Activated CD8-positive, alpha-beta memory T cell treated with anti-CD3 and anti-CD28 coated beads, Interleukin-2, amount 10 ng/mL, durations not matched to agents 7 days and 5 days (primary cell): ENCODE results near the gene RPS19. TPM values are rescaled to one million over a fixed set of nuclear protein-coding genes. Genes with fewer than 3 reads are reported as not detected.
"Not testable (repeated sequence)": the region's sequence is repeated elsewhere in the genome, so short reads cannot be mapped to it uniquely, and the experiment has no call there.

ENCODE experiments used
- ATAC-seq: fragments of 150-1000 bp; cut with Tn5 transposase; one replicate; pipeline ENCODE4 v1.10.0; 2021; ENCODE audit warnings: moderate library complexity
- CTCF ChIA-PET: fragments of 350-600 bp; sonication (Branson Sonifier 250); formaldehyde crosslinking; loops from one replicate; lab custom pipeline; 2021; ENCODE audit warnings: antibody characterized with exemption; lab: Charles Lee
- DNase-seq: peaks from one replicate; pipeline ENCODE4 v3.0.0-alpha.2; 2020
- H3K27ac Mint-ChIP-seq: one replicate; pipeline ENCODE4 v1.8.0; 2021; ENCODE audit warnings: mild to moderate bottlenecking, mixed read lengths
- H3K27me3 Mint-ChIP-seq: one replicate; pipeline ENCODE4 v1.8.0; 2021; ENCODE audit warnings: mixed read lengths
- H3K36me3 Mint-ChIP-seq: one replicate; pipeline ENCODE4 v1.8.0; 2021; ENCODE audit warnings: mild to moderate bottlenecking, mixed read lengths
- H3K4me1 Mint-ChIP-seq: one replicate; pipeline ENCODE4 v1.8.0; 2021; ENCODE audit warnings: mixed read lengths
- H3K4me3 Mint-ChIP-seq: one replicate; pipeline ENCODE4 v1.8.0; 2021; ENCODE audit warnings: mild to moderate bottlenecking, moderate library complexity, mixed read lengths
- H3K9me3 Mint-ChIP-seq: one replicate; pipeline ENCODE4 v1.8.0; 2022; ENCODE audit warnings: low read depth, mixed read lengths
- total RNA-seq, 2 experiments: library from RNA; stranded (reverse); gene quantifications; one replicate each; pipeline ENCODE4 v1.2.3, GENCODE V29; 2021

RPS19 gene
- total RNA-seq, 2 experiments from 2014 or later, result 3,135 to 3,310 TPM

GRCh38 chr19:41910240-41910991 is 50.4 kb downstream of the RPS19 start:
- no peak overlapping the region for H3K4me3 Mint-ChIP-seq
- H3K27me3 Mint-ChIP-seq, result peaks cover 27% of the 10 kb centered on the region
- DNase-seq (no peak), ATAC-seq (no peak)
- H3K9me3 Mint-ChIP-seq, result no peaks in the 10 kb centered on the region
- peaks cover 11% of the 10 kb centered on the region for H3K4me1 Mint-ChIP-seq
- CTCF ChIA-PET, result interaction anchor here (1.3 to 2.3 kb wide), 3 partner anchors 8 to 38 kb away, joined by 3 to 5 read pairs (median 4); no protein-coding TSS in a partner anchor
- peak overlapping the region; percentile 0 for H3K27ac Mint-ChIP-seq
- H3K36me3 Mint-ChIP-seq, result peaks cover 12% of the 10 kb centered on the region

DNA sequence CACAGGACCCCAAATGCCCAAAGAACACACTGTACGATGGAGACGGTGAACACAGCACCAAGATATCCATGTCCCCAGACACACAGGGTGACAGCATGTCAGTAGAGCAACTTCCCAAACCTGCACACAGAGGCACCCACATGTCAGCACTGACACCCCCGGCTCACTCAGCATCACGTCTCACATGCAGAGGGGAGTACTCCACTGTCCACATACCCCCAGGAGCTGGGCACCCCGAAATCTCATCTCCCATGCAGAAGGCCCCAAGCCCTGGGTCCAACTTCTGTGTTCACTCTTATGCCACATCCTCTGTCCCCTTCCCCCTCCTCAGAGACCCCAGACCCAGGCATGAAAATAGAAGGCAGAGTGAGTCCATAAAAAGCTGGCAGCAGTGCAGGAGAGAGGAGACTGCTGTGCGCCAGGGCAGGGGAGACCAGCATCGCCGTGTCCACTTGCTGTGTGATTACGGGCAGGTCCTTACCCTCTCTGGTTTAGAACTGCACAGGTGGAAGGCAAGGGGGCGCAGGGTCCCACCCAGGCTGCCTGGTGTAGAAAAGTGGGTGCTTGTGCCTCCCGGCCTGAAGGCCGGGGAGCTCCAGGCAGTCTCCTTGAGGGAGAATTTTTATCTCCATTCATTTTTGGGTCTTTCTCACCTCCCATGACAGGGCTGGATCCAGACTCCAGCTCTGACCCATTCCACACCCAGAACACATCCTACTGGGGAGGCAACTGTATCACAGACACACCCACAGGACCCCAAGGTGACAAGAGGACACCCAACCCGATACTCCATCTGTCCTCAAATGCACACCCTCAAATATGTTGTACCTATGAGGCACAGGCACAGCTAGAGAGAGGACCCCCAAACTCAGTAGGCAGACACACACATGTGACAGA is 51.2 kb downstream of the RPS19 start:
- no peak for DNase-seq
- Mint-ChIP-seq H3K4me1 (peaks cover 7% of the 10 kb centered on the region), H3K27ac (peak overlapping the region; percentile 39)

GRCh38 chr19:41911889-41912731 is 52.1 kb downstream of the RPS19 start:
- CTCF ChIA-PET, result interaction anchor here (1.0 to 2.3 kb wide), 4 partner anchors 10 to 22 kb away, joined by 3 to 5 read pairs (median 4); no protein-coding TSS in a partner anchor
- no peak overlapping the region for H3K4me3 Mint-ChIP-seq
- no peaks in the 10 kb centered on the region for H3K9me3 Mint-ChIP-seq
- H3K27ac Mint-ChIP-seq, result peak overlapping the region; percentile 39
- DNase-seq (peak; percentile 47), ATAC-seq (no peak)
- H3K27me3 Mint-ChIP-seq, result peaks cover 27% of the 10 kb centered on the region
- peaks cover 3% of the 10 kb centered on the region for H3K36me3 Mint-ChIP-seq
- peaks cover 4% of the 10 kb centered on the region for H3K4me1 Mint-ChIP-seq

More for the DNA sequence above, 51.2 kb downstream of the RPS19 start:
- peak; percentile 10 for ATAC-seq
- Mint-ChIP-seq H3K36me3 (peaks cover 6% of the 10 kb centered on the region), H3K27me3 (peaks cover 27% of the 10 kb centered on the region), H3K4me3 (no peak overlapping the region), H3K9me3 (no peaks in the 10 kb centered on the region)
- CTCF ChIA-PET, result interaction anchor here (1.0 to 2.3 kb wide), 5 partner anchors 9 to 39 kb away, joined by 3 to 5 read pairs (median 3); no protein-coding TSS in a partner anchor

GRCh38 chr19:41912899-41913537 is 53.0 kb downstream of the RPS19 start:
- ATAC-seq (peak; percentile 24), DNase-seq (no peak)
- Mint-ChIP-seq H3K27me3 (peaks cover 27% of the 10 kb centered on the region), H3K4me3 (no peak overlapping the region), H3K4me1 (peaks cover 4% of the 10 kb centered on the region), H3K9me3 (no peaks in the 10 kb centered on the region), H3K27ac (no peak overlapping the region), H3K36me3 (no peaks in the 10 kb centered on the region)
- CTCF ChIA-PET, result interaction anchor here (1.4 to 2.3 kb wide), 2 partner anchors 11 to 23 kb away, joined by 3 to 5 read pairs; no protein-coding TSS in a partner anchor

GRCh38 chr19:41913538-41914423 is 53.7 kb downstream of the RPS19 start:
- CTCF ChIA-PET, result no interaction called here
- H3K36me3 Mint-ChIP-seq, result no peaks in the 10 kb centered on the region
- H3K4me3 Mint-ChIP-seq, result no peak overlapping the region
- H3K27me3 Mint-ChIP-seq, result peaks cover 27% of the 10 kb centered on the region
- H3K4me1 Mint-ChIP-seq, result peaks cover 4% of the 10 kb centered on the region
- ATAC-seq, result peak; percentile 4
- no peak overlapping the region for H3K27ac Mint-ChIP-seq
- H3K9me3 Mint-ChIP-seq, result no peaks in the 10 kb centered on the region
- DNase-seq, result no peak

- H3K9me3 Mint-ChIP-seq, DNase-seq, H3K4me1 Mint-ChIP-seq, H3K4me3 Mint-ChIP-seq, ATAC-seq, H3K36me3 Mint-ChIP-seq, H3K27ac Mint-ChIP-seq, CTCF ChIA-PET: not testable (repeated sequence)
- H3K27me3 Mint-ChIP-seq, result peaks cover 27% of the 10 kb centered on the region
Observed at GRCh38 chr19:41914424-41914834, 54.4 kb downstream of the RPS19 start.

DNA sequence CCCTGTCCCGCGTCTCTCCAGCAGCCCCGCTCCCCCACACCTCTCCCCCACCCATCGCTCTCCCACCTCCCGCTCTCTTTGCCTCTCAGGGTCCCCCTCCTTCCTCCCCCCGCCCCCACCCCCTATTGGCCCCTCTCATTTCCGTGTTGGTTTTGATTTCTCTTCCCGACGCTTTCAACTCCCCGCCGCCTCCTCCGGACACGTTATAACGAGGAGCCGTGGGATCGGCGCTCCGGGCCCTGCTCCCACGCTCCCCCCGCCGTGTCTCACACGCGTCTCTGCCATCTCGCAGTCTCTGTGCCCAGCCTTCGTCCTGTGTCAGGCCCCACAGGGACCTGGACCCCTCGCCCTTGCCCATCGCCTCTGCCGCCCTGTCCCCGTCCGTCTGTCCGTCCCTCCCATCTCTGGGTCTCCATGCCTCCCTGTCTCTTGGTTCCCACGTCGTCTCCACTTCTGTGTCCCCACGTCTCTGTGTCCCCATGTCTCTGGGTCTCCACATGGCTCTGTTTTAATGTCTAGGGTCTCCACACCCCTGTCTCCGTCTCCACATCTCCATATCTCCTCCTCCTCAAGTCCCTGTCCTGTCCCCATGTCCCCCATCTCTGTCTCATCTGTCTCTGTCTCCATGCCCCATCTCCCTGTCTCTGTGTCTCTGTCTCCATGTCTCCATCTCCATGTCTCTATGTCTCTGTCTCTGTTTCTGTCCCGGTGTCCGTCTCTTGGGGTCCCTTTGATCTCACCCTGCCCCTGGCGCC is 55.1 kb downstream of the RPS19 start:
- peaks cover 27% of the 10 kb centered on the region for H3K27me3 Mint-ChIP-seq
- H3K9me3 Mint-ChIP-seq, result no peaks in the 10 kb centered on the region
- H3K36me3 Mint-ChIP-seq, result no peaks in the 10 kb centered on the region
- ATAC-seq (no peak), DNase-seq (no peak)
- no peak overlapping the region for H3K4me3 Mint-ChIP-seq
- CTCF ChIA-PET, result no interaction called here
- H3K4me1 Mint-ChIP-seq, result peaks cover 4% of the 10 kb centered on the region
- H3K27ac Mint-ChIP-seq, result no peak overlapping the region

GRCh38 chr19:41915776-41916414 is 55.8 kb downstream of the RPS19 start:
- DNase-seq, result no peak
- ATAC-seq, result no peak
- CTCF ChIA-PET, result no interaction called here
- no peak overlapping the region for H3K27ac Mint-ChIP-seq
- no peaks in the 10 kb centered on the region for H3K9me3 Mint-ChIP-seq
- no peak overlapping the region for H3K4me3 Mint-ChIP-seq
- no peaks in the 10 kb centered on the region for H3K36me3 Mint-ChIP-seq
- peaks cover 27% of the 10 kb centered on the region for H3K27me3 Mint-ChIP-seq
- peaks cover 4% of the 10 kb centered on the region for H3K4me1 Mint-ChIP-seq

- H3K4me3 Mint-ChIP-seq, result no peak overlapping the region
- no peaks in the 10 kb centered on the region for H3K36me3 Mint-ChIP-seq
- ATAC-seq (no peak), DNase-seq (no peak)
- CTCF ChIA-PET, result no interaction called here
- H3K9me3 Mint-ChIP-seq, result no peaks in the 10 kb centered on the region
- H3K27me3 Mint-ChIP-seq, result peaks cover 23% of the 10 kb centered on the region
- no peak overlapping the region for H3K27ac Mint-ChIP-seq
- peaks cover 3% of the 10 kb centered on the region for H3K4me1 Mint-ChIP-seq
Observed at GRCh38 chr19:41917676-41918075, 57.6 kb downstream of the RPS19 start.

DNA sequence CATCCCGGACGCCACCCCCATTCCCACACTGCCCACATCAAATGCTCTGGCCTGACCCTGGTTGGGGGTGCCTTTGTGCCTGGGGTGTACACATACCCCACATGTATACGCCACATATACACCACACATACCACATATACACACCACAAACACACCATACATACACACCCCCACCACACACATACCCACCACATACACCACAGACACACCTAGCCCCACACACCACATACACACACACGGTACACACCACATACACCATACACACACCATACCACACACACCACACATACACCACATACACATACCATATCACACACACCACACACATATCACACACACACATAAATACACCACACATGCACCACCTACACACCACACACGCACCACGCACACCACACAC is 58.0 kb downstream of the RPS19 start:
- no peak overlapping the region for H3K27ac Mint-ChIP-seq
- no peak for DNase-seq
- H3K4me3 Mint-ChIP-seq, result no peak overlapping the region
- no peaks in the 10 kb centered on the region for H3K9me3 Mint-ChIP-seq
- H3K36me3 Mint-ChIP-seq, result no peaks in the 10 kb centered on the region
- peaks cover 3% of the 10 kb centered on the region for H3K4me1 Mint-ChIP-seq
- peaks cover 20% of the 10 kb centered on the region for H3K27me3 Mint-ChIP-seq
- ATAC-seq, result no peak
- CTCF ChIA-PET, result no interaction called here
